K562 (cell line): ENCODE results near the gene CLK3. TPM values are rescaled to one million over a fixed set of nuclear protein-coding genes. Genes with fewer than 3 reads are reported as not detected.

Experiments used
- ATAC-seq: fragments of 200-7000 bp; cut with Tn5 transposase; 3 replicates; pipeline ENCODE4 v1.9.1; 2020; ENCODE audit warnings: moderate library complexity
- BruUV-seq: library from RNA; stranded (reverse); fragments of 400-500 nt; replicated peaks from 2 replicates; lab custom pipeline; 2021; lab: Mats Ljungman, UMichigan
- CTCF ChIA-PET: fragments of 300-600 bp; formaldehyde crosslinking; extraction: SDS; loops from one replicate; lab custom pipeline; 2021; ENCODE audit warnings: low intra/inter-chr PET ratio; lab: Yijun Ruan, JAX
- POLR2A ChIA-PET: fragments of 300-600, 350-650 bp; sonication (Branson Sonifier 250); formaldehyde crosslinking; extraction: SDS; loops from one replicate; lab custom pipeline; 2021; ENCODE audit warnings: antibody characterized with exemption, inconsistent platforms; lab: Yijun Ruan, JAX
- DNase-seq, 4 experiments: peaks; one replicate each; pipeline versions ENCODE4 v3.0.0 to v3.0.0-alpha.2; 2011 to 2018; ENCODE audit warnings: low spot score in 3 of 4, mixed read lengths in 3 of 4; ENCODE audit errors: extremely low read depth in 1 of 4
- FAIRE-seq: peaks from 2 replicates; lab custom pipeline; 2011; peaks lifted over from hg19 to GRCh38; lab: Jason Lieb, UNC
- H2AFZ ChIP-seq: 2 replicates; pipeline ENCODE4 v1.6.0; 2011; ENCODE audit warnings: low read depth, low read length, control low read depth, inconsistent platforms
- H3K27ac ChIP-seq: fragments of 200-600 bp; 3 replicates; pipeline ENCODE4 v1.8.0; 2011; ENCODE audit warnings: low read depth, mild to moderate bottlenecking, control low read depth, inconsistent platforms, low read length, moderate library complexity, mixed read lengths; ENCODE audit errors: extremely low read depth
- H3K27me3 ChIP-seq, 2 experiments: fragments of 300-600 bp in 1 of 2; 2 replicates in 1 of 2; 3 replicates in 1 of 2; pipeline versions ENCODE4 v1.6.0 to v1.8.0; 2011; ENCODE audit warnings: inconsistent platforms in 2 of 2, low read length in 2 of 2, mild to moderate bottlenecking in 1 of 2, mixed read lengths in 1 of 2, moderate library complexity in 1 of 2; ENCODE audit not compliant: control insufficient read depth in 2 of 2, insufficient read depth in 2 of 2
- H3K36me3 ChIP-seq: fragments of 300-600 bp; 3 replicates; pipeline ENCODE4 v1.8.0; 2011; ENCODE audit warnings: mild to moderate bottlenecking, low read length, inconsistent platforms; ENCODE audit not compliant: control insufficient read depth, insufficient read depth
- H3K4me1 ChIP-seq, 2 experiments: fragments of 200-600 bp in 1 of 2; replicated peaks in 1 of 2; 2 replicates in 1 of 2; 3 replicates in 1 of 2; pipeline versions ENCODE4 v1.5.1 to v1.8.0; 2011; ENCODE audit warnings: inconsistent platforms in 2 of 2, low read length in 2 of 2, mild to moderate bottlenecking in 1 of 2, mixed read lengths in 1 of 2, moderate library complexity in 1 of 2; ENCODE audit not compliant: control insufficient read depth in 2 of 2, insufficient read depth in 2 of 2
- H3K4me2 ChIP-seq: 2 replicates; pipeline ENCODE4 v1.6.1; 2011; ENCODE audit warnings: low read length, control low read depth, inconsistent platforms, mixed read lengths; ENCODE audit not compliant: insufficient read depth
- H3K4me3 ChIP-seq: fragments of 200-600 bp; sonication (generic), shearing (Covaris generic); 2 replicates; pipeline ENCODE4 v1.5.1; 2016; ENCODE audit warnings: control low read depth, inconsistent platforms
- H3K79me2 ChIP-seq: fragments of 200-600 bp; 3 replicates; pipeline ENCODE4 v1.8.0; 2011; ENCODE audit warnings: low read length, inconsistent platforms; ENCODE audit not compliant: control insufficient read depth, insufficient read depth
- H3K9ac ChIP-seq, 2 experiments: 2 replicates each; pipeline versions ENCODE4 v1.6.0 to v1.6.1; 2011; ENCODE audit warnings: low read depth in 2 of 2, low read length in 2 of 2, control low read depth in 1 of 2, inconsistent platforms in 1 of 2, mild to moderate bottlenecking in 1 of 2, mixed read lengths in 1 of 2; ENCODE audit not compliant: insufficient read depth in 1 of 2
- H3K9me1 ChIP-seq: one replicate; pipeline ENCODE4 v1.6.0; 2011; ENCODE audit warnings: inconsistent platforms, mild to moderate bottlenecking, low read length, moderate library complexity; ENCODE audit not compliant: control insufficient read depth, insufficient read depth
- H3K9me3 ChIP-seq: replicated peaks from 2 replicates; pipeline ENCODE4 v1.5.1; 2011; ENCODE audit warnings: low read depth, low read length, inconsistent platforms; ENCODE audit not compliant: control insufficient read depth, insufficient read depth
- H4K20me1 ChIP-seq: replicated peaks from 2 replicates; pipeline ENCODE4 v1.6.1; 2011; ENCODE audit warnings: low read length, inconsistent platforms, mixed read lengths; ENCODE audit not compliant: control insufficient read depth, insufficient read depth
- ATF7 ChIP-seq: fragments of 450-650 bp; IDR thresholded peaks from 2 replicates; pipeline ENCODE4 v1.7.1; 2014; ENCODE audit warnings: mild to moderate bottlenecking, moderate library complexity
- CHCHD3 ChIP-seq: fragments of 250-450 bp; sonication (Bioruptor Pico); IDR thresholded peaks from 2 replicates; pipeline ENCODE4 v2.1.2; 2022; ENCODE audit warnings: mild to moderate bottlenecking
- ZBTB17 ChIP-seq: fragments of 450-650 bp; formaldehyde crosslinking; IDR thresholded peaks from 2 replicates; pipeline ENCODE4 v1.4.0; 2020; ENCODE audit warnings: mild to moderate bottlenecking
- ZNF121 ChIP-seq: sonication (generic); formaldehyde crosslinking; conservative IDR thresholded peaks from 2 replicates; pipeline ENCODE4 v1.8.0; 2022; ENCODE audit warnings: missing genetic modification reagents
- ZNF408 ChIP-seq: fragments of 250-450 bp; sonication (Bioruptor Pico); IDR thresholded peaks from 2 replicates; pipeline ENCODE4 v1.4.0; 2020; ENCODE audit warnings: low read depth, mild to moderate bottlenecking, moderate library complexity
- ZNF436 ChIP-seq: fragments of 250-450, 450-650 bp; sonication (Bioruptor Pico); formaldehyde crosslinking; IDR thresholded peaks from 2 replicates; pipeline ENCODE4 v1.7.0; 2020; ENCODE audit warnings: mild to moderate bottlenecking
- WGBS: fragments of 100-300 bp; shearing (Covaris generic); methylation state at CpG from one replicate; pipeline ENCODE4 v1.1.6; 2016; ENCODE audit warnings: low coverage, mixed read lengths; ENCODE audit not compliant: insufficient coverage; ENCODE audit errors: missing lambda C conversion rate; 5-methylcytosine and 5-hydroxymethylcytosine counted together
- in situ Hi-C: fragments of 300-500 bp; cut with MboI; formaldehyde crosslinking; loops from 4 replicates; pipeline ENCODE4 v1.15.0; 2018; ENCODE audit warnings: inconsistent platforms, mixed read lengths
- intact Hi-C: fragments of 100-400 bp; cut with micrococcal nuclease; formaldehyde crosslinking; loops from 2 replicates; pipeline ENCODE4 v1.14.2; 2022
- polyA plus RNA-seq, 8 experiments: library from polyadenylated mRNA; depleted of rRNA in 4 of 8; stranded (reverse) in 5 of 8; unstranded in 3 of 8; fragments of >200 nt; fragmentation: Nextera tagmentation in 2 of 8; fragmentation: Illumina TruSeq in 1 of 8; extraction: Ambion mirVana in 2 of 8; extraction: Trizol in 1 of 8; gene quantifications; 2 replicates each; pipeline versions ENCODE4 v1.2.1 to v1.2.3, GENCODE V29; 2011 to 2014; ENCODE audit warnings: inconsistent platforms in 1 of 8, missing spikeins in 1 of 8
- total RNA-seq, 7 experiments: library from RNA; depleted of rRNA in 6 of 7; stranded (reverse); fragments of >200 nt in 6 of 7; fragmentation: Illumina TruSeq in 2 of 7; extraction: Trizol in 2 of 7; gene quantifications; 2 replicates each; pipeline versions ENCODE4 v1.2.1 to v1.2.3, GENCODE V29; 2011 to 2021; ENCODE audit warnings: low replicate concordance in 1 of 7

Gene CLK3
- total and polyA plus RNA-seq, 9 of the 15 experiments (the other 6 are each of a cell fraction or from before 2014, with no cell fraction given) = 1.2 to 95.2 (median 51.7) TPM

DNA sequence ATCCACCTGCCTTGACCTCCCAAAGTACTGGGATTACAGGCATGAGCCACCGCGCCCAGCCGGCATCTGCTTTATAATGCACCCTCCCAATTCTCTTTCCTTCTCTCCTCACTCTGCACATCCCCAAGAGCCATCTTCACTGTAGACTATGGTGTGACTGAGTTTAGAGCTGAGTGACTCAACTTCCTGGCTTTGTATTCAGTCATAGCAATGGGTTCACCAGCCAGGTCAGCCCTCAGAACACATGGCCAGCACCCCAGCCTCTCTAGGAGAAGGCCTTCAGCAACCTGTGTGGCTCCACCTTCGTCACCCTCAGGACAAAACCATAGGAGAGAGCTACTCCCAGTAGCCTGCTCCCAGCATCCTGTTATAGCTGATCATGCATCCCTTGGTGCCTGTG lies 41.6 kb upstream of the CLK3 start:
- intact Hi-C loops = no loop called here
- 96% methylated on average over 3 of the region's 4 CpGs for WGBS
- Histone ChIP-seq H3K27me3 (no peaks in the 10 kb centered on the region), H4K20me1 (0 out of 2 replicates have a peak, but pooled peaks cover 15% of the 10 kb centered on the region), H3K4me3 (no peak overlapping the region), H2AFZ (no peak overlapping the region), H3K79me2 (no peaks in the 10 kb centered on the region), H3K9me3 (no peaks in the 10 kb centered on the region), H3K4me1 (no peaks in the 10 kb centered on the region; a peak in 1 of 5 replicates), H3K36me3 (peaks cover 15% of the 10 kb centered on the region; the same call in 2 of the 3 replicates), H3K4me2 (no peak overlapping the region), H3K27ac (no peak overlapping the region), H3K9me1 (peaks cover 3% of the 10 kb centered on the region), H3K9ac (no peak overlapping the region)
- no TSS peak for BruUV-seq
- POLR2A ChIA-PET = no interaction called here
- DNase-seq (no peak), FAIRE-seq (no peak), ATAC-seq (no peak)
- in situ Hi-C loops = no loop called here
- TF ChIP-seq ZBTB17 (CRISPR knock-in tag) (no peak), CHCHD3 (CRISPR knock-in tag) (no peak), ZNF408 (CRISPR knock-in tag) (no peak), ZNF436 (CRISPR knock-in tag) (no peak)
- CTCF ChIA-PET = no interaction called here

DNA sequence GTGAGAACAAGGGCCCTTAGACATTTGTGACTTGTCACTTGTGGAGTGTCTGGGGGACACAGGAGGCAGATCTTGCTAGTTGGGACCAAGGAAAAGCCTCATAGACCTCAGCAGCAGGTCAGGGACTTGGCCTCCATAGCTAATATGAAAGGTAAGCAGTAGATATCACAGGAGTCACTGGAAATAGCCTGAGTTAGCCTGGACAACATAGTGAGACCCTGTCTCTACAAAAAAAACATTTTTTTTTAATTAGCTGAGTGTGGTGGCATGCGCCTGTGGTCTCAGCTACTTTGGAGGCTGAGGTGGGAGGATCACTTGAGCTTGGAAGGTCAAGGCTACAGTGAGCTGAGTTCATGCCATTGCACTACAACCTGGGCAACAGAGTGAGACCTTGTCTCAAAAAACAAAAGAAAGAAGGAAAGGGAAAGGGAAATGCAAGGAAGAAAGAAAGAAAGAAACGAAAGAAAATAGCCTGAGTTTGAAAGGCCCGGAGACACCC lies 37.1 kb upstream of the CLK3 start:
- H3K9ac ChIP-seq = no peak overlapping the region
- POLR2A ChIA-PET = interaction anchor here (1.0 to 1.1 kb wide), 3 partner anchors 20 to 38 kb away, joined by 3 to 4 read pairs (median 3); partner anchors contain the start of gene ARID3B
- peaks cover 11 to 13% of the 10 kb centered on the region in 2 experiments; a peak in 3 of 5 replicates for H3K4me1 ChIP-seq
- CTCF ChIA-PET = no interaction called here
- no peak overlapping the region for H2AFZ ChIP-seq
- H3K36me3 ChIP-seq = peaks cover 7% of the 10 kb centered on the region; the same call in 1 of the 3 replicates
- H3K4me3 ChIP-seq = no peak overlapping the region
- peak; percentile 35 for FAIRE-seq
- WGBS = 73% methylated on average over 1 of the region's 3 CpGs
- no peak for ATAC-seq
- no peak overlapping the region for H3K27ac ChIP-seq
- H3K27me3 ChIP-seq = no peaks in the 10 kb centered on the region
- no peak for DNase-seq
- H3K79me2 ChIP-seq = no peaks in the 10 kb centered on the region
- no peaks in the 10 kb centered on the region for H3K9me3 ChIP-seq
- TF ChIP-seq ATF7 (no peak), ZNF121 (peak; percentile 79)
- no peak overlapping the region for H3K4me2 ChIP-seq
- H3K9me1 ChIP-seq = peaks cover 9% of the 10 kb centered on the region
- no TSS peak for BruUV-seq
- intact Hi-C loops (no loop called here), in situ Hi-C loops (no loop called here)
- peaks cover 10% of the 10 kb centered on the region; the same call in 1 of the 2 replicates for H4K20me1 ChIP-seq
